ENCODE measurements around the gene FAM53A. TPM values are rescaled to one million over a fixed set of nuclear protein-coding genes. Genes with fewer than 3 reads are reported as not detected.

FAM53A gene
- polyA plus RNA-seq, 2 of the 4 experiments (the other 2 are of a cell fraction): 0.87 to 1.2 TPM

DNA sequence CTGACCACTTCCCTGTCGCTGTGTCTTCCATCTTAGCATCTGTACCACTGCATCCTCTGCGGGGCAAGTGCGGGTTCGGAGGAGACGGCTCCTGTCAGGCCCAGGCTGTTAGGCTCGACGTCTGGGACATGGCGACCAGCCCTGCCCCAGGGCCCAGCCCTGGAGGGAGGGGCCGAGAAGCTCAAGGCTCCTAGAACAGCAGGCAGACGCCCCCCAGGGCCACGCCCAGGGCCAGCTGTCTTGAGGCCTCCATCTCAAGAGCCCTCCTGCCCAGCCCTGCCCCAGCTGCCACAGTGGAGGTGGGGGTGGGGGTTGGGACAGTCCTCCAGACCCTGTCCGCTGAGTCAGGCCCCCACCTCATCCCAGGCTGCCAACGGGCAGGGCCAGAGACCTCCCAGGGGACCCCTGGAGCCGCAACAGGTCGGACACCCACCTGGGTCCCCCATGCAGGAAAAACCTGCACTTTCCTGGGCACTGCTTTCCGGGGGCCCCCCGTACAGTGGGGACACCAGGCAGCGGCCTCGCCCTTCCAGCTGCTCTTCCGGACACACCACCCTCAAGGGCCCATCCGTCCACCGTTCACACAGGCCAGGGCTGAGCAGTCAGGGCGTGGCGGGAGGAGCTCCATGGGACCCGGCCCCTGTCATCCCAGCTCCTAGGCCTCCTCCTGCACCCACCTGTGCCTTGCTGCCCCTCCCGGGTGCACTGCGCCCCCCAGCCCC lies 83.1 kb downstream of the FAM53A start:
- ChIA-PET CTCF (interaction anchor here (0.5 to 1.1 kb wide), 3 partner anchors 21 to 130 kb away, joined by 3 read pairs; no protein-coding TSS in a partner anchor), POLR2A (no interaction called here)
- no peak for ATAC-seq
- no peak overlapping the region for H3K4me2 ChIP-seq
- no peak overlapping the region for H3K4me3 ChIP-seq
- 87% methylated on average over 13 of the region's 27 CpGs for WGBS (ENCODE audit: missing lambda C conversion rate)
- TF ChIP-seq HOXB5 (CRISPR knock-in tag; IDR thresholded peaks at IDR 0.05) (no peak), JUN (IDR thresholded peaks at IDR 0.05) (no peak), ZC3H11A (IDR thresholded peaks at IDR 0.05) (no peak), EHF (CRISPR knock-in tag; IDR thresholded peaks at IDR 0.05) (no peak), ZNF302 (CRISPR knock-in tag; IDR thresholded peaks at IDR 0.05) (no peak), FOSL2 (IDR thresholded peaks at IDR 0.05) (no peak), FOSL2 (CRISPR knock-in tag; IDR thresholded peaks at IDR 0.05) (no peak), KDM1A (IDR thresholded peaks at IDR 0.05; ENCODE audit: low read depth) (no peak), RCOR1 (IDR thresholded peaks at IDR 0.05; ENCODE audit: low read depth, low read length) (no peak), BHLHE40 (IDR thresholded peaks at IDR 0.05; ENCODE audit: low read depth, low read length) (no peak), GATA3 (IDR thresholded peaks at IDR 0.05; ENCODE audit: borderline replicate concordance) (no peak), EHMT2 (IDR thresholded peaks at IDR 0.05; ENCODE audit: low read depth) (no peak), NPAS2 (CRISPR knock-in tag; IDR thresholded peaks at IDR 0.05; ENCODE audit: borderline replicate concordance) (no peak), HEYL (CRISPR knock-in tag; IDR thresholded peaks at IDR 0.05) (no peak)
- TF ChIP-seq, protein P1, sequence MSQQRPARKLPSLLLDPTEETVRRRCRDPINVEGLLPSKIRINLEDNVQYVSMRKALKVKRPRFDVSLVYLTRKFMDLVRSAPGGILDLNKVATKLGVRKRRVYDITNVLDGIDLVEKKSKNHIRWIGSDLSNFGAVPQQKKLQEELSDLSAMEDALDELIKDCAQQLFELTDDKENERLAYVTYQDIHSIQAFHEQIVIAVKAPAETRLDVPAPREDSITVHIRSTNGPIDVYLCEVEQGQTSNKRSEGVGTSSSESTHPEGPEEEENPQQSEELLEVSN (IDR thresholded peaks at IDR 0.05; ENCODE audit: borderline replicate concordance, low read depth): no peak
- TF ChIP-seq, protein P2, sequence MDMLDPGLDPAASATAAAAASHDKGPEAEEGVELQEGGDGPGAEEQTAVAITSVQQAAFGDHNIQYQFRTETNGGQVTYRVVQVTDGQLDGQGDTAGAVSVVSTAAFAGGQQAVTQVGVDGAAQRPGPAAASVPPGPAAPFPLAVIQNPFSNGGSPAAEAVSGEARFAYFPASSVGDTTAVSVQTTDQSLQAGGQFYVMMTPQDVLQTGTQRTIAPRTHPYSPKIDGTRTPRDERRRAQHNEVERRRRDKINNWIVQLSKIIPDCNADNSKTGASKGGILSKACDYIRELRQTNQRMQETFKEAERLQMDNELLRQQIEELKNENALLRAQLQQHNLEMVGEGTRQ (IDR thresholded peaks at IDR 0.05): no peak
- no peaks in the 10 kb centered on the region for H3K9me3 ChIP-seq
- no peak for FAIRE-seq
- peaks cover 10% of the 10 kb centered on the region; the same call in 1 of the 3 replicates for H3K4me1 ChIP-seq
- no peak for DNase-seq (ENCODE audit: low read depth in 1 of 2, low spot score in 1 of 2)
- H3K27ac ChIP-seq: no peak overlapping the region

DNA sequence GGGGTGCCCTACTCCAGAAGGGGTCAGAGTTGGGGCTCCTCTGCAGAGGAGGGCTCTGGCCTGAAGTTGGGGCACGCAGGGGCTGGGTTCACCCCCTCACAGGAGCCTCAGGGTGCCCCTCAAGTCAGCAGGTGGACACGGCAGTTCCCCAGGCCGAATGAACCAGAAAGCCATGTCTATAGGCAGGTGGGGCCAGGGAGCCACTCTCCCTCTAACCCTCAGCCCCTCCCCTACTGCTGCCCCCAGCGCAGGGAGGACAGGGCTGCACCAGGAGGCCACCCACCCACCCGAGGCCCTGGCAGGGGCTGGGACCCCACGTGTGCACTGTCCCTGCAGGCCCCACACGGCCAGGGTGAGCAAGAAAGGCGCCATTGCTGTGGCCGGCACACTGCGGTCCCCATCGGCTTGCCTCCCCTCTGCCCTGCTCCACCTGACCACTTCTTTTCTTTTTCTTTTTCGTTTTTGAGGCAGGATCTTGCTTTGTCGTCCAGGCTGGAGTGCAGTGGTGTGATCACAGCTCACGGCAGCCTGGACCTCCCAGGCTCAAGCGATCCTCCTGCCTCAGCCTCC lies 83.8 kb downstream of the FAM53A start:
- no peak for DNase-seq (ENCODE audit: low read depth in 1 of 2, low spot score in 1 of 2)
- FAIRE-seq: no peak
- no peaks in the 10 kb centered on the region for H3K9me3 ChIP-seq
- TF ChIP-seq CBX8 (IDR thresholded peaks at IDR 0.05) (no peak), EHMT2 (IDR thresholded peaks at IDR 0.05; ENCODE audit: low read depth) (no peak), HOXA7 (CRISPR knock-in tag; IDR thresholded peaks at IDR 0.05) (no peak), ZC3H11A (IDR thresholded peaks at IDR 0.05) (no peak), KDM1A (IDR thresholded peaks at IDR 0.05; ENCODE audit: low read depth) (no peak), EHF (CRISPR knock-in tag; IDR thresholded peaks at IDR 0.05) (no peak), HDAC2 (IDR thresholded peaks at IDR 0.05) (no peak), CBX2 (IDR thresholded peaks at IDR 0.05; ENCODE audit: borderline replicate concordance, low read depth) (no peak), JUNB (IDR thresholded peaks at IDR 0.05) (no peak), CEBPB (IDR thresholded peaks at IDR 0.05) (no peak), SMC3 (IDR thresholded peaks at IDR 0.05) (no peak), PBX3 (IDR thresholded peaks at IDR 0.05) (no peak), JUN (IDR thresholded peaks at IDR 0.05) (no peak), EP300 (IDR thresholded peaks at IDR 0.05) (no peak), ELK1 (IDR thresholded peaks at IDR 0.05; ENCODE audit: low read depth, low read length) (no peak)
- TF ChIP-seq, protein P3, sequence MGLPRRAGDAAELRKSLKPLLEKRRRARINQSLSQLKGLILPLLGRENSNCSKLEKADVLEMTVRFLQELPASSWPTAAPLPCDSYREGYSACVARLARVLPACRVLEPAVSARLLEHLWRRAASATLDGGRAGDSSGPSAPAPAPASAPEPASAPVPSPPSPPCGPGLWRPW (IDR thresholded peaks at IDR 0.05): no peak
- TF ChIP-seq, protein P4, sequence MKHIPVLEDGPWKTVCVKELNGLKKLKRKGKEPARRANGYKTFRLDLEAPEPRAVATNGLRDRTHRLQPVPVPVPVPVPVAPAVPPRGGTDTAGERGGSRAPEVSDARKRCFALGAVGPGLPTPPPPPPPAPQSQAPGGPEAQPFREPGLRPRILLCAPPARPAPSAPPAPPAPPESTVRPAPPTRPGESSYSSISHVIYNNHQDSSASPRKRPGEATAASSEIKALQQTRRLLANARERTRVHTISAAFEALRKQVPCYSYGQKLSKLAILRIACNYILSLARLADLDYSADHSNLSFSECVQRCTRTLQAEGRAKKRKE (CRISPR knock-in tag; IDR thresholded peaks at IDR 0.05; ENCODE audit: low read depth): no peak
- no peak overlapping the region for H3K27ac ChIP-seq
- H3K4me2 ChIP-seq: no peak overlapping the region
- no peak for ATAC-seq
- POLR2A ChIA-PET: no interaction called here
- 65% methylated on average over 11 of the region's 15 CpGs for WGBS (ENCODE audit: missing lambda C conversion rate)
- H3K4me1 ChIP-seq: peaks cover 10% of the 10 kb centered on the region; the same call in 1 of the 3 replicates
- no peak overlapping the region for H3K4me3 ChIP-seq
- CTCF ChIA-PET: interaction anchor here (0.6 kb wide), 1 partner anchor 130 kb away, joined by 3 read pairs; no protein-coding TSS in a partner anchor

All from A549 (cell line).